Measurements from ENCODE around the gene R3HDM2.
"Not testable (repeated sequence)": the region's sequence is repeated elsewhere in the genome, so short reads cannot be mapped to it uniquely, and the experiment has no call there.

R3HDM2 gene

GRCh38 chr12:57320639-57321038 is 110.2 kb downstream of the R3HDM2 start:
- DNase-seq: no peak

DNA sequence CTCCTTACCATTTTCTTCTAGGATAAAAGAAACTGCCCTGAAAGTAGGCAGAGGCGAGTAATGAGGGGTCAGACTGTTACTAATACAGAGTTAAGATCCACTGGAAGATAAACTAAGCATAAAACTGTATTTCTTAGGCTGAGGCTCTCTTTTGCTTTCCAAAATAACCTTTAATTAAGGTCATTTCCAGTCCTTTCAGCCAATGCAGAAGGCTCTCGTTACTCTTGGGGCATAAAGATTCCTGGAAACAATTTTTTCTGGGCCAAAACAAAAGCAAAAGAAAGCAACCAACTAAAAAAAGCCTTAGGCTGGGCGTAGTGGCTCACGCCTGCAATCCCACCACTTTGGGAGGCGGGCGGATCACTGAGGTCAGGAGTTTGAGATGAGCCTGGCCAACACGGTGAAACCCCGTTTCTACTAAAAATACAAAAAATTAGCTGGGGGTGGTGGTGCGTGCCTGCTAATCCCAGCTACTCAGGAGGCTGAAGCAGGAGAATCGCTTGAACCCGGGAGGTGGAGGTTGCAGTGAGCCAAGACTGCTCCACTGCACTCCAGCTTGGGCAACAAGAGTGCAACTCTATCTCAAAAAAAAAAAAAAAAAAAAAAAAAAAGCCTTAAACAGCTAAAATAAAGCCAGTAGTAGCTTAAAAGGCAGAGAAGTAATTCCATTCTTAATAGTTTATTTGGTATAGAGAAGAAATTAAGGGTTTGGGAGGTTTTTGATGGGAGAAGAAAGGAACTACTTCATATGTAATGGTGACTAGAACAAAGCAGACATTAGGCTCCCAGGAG is 111.0 kb downstream of the R3HDM2 start:
- no peak for DNase-seq

DNA sequence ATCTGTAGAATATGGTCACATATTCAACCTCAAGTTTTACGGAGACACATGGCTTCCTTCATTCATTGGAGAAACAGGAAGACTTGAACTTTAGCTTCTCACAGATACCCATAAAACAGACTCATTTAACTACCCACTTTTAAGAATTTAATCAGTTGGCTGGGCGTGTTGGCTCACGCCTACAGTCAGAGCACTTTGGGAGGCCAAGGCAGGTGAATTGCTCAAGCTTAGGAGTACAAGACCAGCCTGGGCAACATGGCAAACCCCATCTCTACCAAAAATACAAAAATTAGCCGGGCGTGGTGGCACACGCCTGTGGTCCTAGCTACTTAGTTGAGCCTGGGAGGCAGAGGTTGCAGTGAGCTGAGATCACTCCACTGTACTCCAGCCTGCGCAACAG is 115.2 kb downstream of the R3HDM2 start:
- DNase-seq: no peak

DNA sequence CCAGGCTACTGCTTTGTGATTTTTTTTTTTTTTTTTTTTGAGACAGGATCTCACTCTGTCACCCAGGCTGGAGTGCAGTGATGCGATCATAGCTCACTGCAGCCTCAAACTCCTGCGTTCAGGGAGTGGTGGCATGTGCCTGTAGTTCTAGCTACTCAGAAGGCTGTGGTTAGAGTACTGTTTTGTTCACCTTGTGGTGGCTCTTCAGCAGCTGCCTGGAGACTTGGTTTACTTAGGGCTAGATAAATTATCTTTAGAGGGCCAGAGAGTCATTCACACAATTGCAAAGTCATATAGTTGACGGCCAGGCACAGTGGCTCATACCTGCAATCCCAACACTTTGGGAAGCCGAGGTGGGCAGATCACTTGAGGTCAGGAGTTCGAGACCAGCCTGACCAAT is 118.6 kb downstream of the R3HDM2 start:
- not testable (repeated sequence) for DNase-seq

- no peak for DNase-seq
These were observed 121.4 kb downstream of the R3HDM2 start for GRCh38 chr12:57309420-57309819.

DNA sequence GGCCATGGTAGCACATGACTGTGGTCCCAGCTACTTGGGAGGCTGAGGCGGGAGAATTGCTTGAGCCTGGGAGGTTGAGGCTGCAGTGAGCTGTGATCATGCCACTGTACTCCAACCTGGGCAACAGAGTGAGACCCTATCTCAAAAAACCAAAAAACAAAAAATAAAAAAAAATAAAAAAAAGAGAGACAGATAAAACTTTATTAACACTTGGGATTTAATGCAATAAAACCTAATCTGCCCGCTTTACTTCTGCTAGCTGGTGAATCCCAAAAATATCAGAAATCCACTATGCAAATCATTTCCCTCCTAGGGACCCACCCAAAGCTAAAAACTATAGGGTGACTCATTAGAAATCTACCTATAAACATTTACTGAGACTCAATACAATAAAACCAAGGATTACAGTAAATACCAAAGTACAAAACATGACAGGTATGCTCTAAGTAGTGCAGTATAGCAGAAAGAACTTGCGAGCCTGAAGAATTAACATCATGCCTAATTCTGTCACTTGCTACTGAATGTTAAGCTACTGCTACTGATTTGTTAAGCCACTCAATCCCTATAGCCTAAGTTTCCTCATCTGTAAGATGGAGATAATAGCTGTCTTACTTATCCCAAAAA is 129.8 kb downstream of the R3HDM2 start:
- no peak for DNase-seq

- DNase-seq: no peak
These were observed 131.3 kb downstream of the R3HDM2 start for GRCh38 chr12:57299514-57300016.

- DNase-seq: no peak
These were observed 134.6 kb downstream of the R3HDM2 start for GRCh38 chr12:57296291-57296690.

DNA sequence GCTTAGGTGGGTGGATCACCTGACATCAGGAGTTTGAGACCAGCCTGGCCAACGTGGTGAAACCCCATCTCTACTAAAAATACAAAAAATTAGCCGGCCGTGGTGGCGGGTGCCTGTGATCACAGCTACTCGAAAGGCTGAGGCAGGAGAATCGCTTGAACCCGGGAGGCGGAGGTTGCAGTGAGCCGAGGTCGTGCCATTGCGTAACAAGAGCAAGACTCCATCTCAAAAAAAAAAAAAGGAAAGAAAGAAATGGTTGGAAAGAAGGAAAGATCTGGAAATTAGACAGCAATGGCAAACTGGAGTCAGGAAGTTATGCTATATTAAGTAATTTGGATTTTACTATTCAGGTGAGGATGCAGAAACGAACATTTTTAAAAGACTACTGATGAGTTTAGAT is 148.8 kb downstream of the R3HDM2 start:
- not testable (repeated sequence) for DNase-seq

DNA sequence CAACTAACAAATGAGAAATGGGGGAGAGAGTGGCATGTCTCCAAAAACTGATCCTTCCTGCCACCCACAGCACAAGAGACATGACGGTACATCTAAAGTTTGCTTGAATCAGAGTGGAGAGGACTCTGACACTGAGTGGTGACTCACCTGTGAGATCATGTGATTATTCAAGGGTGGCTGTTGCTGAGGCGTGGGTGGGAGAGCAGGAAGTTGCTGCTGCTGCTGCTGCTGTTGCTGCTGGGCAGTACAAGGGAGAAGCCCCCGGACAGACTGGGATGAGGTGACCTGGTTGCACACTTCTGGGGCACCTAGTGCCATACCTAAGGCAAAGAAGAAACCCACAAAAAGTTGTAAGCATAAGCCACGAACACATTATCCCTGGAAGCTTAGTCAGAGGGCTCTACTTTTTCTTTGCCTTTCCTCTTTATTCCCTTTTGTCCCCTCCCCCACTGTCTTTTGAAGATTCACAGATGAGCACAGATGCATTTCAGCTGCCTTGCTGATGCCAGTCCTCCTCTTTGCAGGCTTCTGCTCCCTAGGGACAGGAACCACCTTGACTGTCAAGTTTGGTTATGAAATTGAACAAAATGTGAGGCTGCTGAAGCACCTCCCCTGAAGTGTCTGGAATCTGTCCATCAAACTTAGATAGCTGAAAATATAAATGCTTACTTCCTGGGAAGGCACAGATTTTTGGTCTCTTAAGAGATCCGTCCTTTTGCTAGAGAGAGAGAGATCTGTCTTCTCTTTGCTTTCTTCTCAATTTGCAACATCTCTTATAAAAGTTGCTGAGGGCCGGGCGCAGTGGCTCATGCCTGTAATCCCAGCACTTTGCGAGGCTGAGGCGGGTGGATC is 150.4 kb downstream of the R3HDM2 start:
- no peak for DNase-seq

GRCh38 chr12:57278465-57279381 is 152.1 kb downstream of the R3HDM2 start:
- DNase-seq: no peak

GRCh38 chr12:57276935-57277563 is 153.8 kb downstream of the R3HDM2 start:
- no peak for DNase-seq

DNA sequence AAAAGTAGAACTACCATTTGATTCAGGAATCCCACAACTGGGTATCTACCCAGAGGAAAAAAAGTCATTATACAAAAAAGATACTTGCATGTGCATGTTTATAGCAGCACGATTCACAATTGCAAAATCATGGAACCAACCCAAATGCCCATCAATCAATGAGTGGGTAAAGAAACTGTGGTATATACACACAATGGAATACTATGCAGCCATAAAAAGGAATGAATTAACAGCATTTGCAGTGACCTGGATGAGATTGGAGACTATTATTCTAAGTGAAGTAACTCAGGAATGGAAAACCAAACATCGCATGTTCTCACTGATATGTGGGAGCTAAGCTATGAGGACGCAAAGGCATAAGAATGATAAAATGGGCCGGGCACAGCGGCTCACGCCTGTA is 154.6 kb downstream of the R3HDM2 start:
- not testable (repeated sequence) for DNase-seq

- no peak for DNase-seq
These were observed 157.3 kb downstream of the R3HDM2 start for GRCh38 chr12:57273516-57273915.

DNA sequence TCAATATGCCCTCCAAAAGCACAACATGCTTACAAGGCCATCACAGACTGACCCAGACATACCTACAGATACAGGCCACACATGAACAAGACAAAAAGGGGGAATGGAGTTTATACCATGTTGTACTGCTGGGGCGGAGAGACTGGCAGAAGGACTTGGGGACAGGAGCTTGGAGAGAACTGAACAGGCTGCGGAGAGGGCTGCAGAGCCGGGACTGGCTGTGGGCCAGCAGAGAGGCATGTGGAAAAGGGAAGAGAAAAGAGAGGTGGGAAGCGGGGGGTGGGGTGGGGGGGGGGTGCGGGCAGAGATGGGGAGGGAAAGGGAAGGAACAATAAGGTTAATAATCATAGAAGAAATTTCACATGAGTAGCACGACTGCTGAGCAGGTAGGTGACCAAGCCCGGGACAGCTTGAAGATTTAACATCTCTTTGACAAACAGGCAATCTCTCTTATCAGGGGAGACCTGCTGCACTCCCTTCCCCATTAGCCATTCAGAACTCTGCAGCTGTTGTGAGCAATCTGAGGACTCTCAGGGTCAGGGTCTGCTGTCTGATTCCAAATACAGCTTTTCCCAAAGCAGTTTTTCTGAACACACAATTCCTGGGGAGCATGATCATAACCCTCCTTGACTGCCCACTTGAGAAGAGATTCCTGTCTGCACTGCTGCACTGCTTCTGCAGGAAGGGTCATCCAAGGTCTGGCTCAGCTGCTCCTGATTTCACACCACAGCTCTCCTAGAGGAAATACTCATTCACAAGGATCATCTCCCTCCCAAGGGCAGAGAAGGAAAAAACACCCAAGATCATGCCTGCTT is 158.3 kb downstream of the R3HDM2 start:
- no peak for DNase-seq

DNA sequence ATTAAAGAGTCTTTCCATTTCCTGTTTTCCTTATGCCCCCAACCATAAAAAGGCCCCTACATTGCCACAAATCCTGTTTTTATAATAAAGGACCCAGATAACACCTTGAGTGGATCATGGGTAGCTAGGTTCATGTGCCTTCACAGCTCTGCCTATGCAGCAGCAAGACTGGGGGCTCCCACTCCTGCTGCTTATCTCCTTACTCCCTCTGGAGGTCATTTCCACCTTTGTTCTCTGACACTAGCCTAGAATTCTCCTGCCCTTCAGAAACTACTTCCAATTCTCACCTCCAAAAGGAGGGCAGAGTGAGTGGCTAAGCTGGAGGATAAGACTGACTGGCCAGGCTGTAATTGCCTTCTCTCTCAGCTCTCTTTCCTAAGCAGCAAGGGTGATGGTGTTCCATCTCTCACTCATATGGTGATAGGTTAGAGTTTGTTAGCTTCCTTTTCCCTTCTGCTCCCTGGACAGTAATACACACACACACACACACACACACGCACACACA is 159.8 kb downstream of the R3HDM2 start:
- DNase-seq: no peak

DNA sequence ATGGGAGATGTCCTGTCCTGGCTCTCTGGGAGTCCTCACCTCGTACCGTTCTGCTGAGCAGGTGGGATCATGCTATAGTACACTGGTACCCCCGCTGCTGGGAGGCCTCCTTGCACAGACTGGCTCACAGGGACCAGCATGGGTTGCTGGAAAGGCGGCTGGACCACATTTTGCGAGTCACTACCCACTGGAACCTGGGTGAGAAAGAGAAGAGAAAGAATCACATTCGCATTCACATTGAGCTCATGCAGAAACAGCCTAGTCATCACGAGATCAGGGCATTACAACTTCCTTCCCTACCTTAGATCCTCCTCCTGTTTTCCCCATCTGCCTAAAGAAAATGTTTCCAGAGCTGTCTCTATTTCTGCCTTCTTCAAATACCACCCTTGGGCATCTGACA is 162.6 kb downstream of the R3HDM2 start:
- no peak for DNase-seq

DNA sequence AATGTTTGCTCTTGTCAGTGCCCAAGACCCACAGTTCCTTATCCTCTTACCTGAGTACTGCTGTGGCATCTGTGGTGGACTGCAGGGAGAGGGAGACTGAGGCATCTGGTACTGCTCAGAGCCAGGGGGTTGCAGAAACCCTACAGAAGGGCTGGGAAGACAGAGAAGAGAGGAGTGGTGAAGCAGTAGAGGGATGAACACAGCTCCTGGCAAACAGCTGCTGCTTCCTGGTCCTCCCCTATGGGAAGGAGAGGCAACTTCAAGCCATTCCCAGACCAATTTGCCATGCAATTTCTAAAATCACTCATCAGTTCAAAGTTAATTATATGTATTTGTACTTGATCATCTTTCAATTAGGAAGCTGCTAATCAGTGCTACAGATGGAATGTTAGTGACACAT is 164.2 kb downstream of the R3HDM2 start:
- DNase-seq: no peak

DNA sequence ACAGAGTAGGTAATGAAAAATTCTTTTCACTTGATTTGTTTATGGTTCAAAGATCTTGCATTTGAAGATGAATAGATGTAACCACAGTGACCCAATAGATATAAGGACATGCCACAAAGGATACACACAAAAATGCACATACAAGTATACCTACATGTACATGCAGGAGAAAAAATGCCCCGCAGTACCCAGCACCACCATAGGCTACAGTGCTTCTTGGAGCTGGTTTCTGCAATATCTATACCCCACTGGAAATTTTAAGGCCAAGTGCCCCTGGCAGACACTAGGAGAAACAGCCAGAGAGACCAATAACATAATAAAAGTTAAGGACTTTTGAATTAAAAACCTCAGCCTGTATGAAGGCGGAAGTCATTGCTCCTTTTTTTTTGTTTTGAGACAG is 167.7 kb downstream of the R3HDM2 start:
- no peak for DNase-seq

DNA sequence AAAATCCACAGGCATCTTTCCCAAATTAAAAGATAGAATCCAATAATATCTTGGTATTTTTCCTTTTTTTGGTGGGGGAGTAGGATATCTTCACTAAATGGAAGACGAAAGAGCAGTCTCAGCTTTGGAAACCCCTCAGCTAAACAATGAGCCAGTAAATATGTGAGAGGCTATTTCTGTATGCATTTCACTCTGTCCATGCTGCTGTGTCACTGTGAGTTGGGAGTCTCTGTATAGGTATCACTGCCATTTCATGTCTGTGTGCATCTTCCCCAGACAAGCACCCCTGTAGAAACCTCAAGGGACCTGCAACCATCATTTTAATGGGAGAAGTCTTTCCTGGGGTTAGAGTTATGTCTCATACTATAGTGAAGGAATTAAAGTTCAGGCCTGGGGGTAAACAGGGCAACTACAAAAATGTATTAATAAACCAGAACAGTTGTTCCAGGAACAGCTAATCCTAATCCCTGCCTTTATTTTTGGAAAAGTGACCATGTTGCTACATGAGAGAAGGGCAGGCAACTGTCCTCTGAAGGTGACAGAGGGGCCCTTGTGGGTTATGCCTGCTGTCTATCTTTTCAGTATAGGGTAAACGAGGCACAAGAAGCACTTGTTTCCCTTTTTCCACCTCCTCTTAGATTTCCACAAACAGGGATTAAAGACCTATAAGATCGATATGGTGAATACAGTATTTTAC is 168.6 kb downstream of the R3HDM2 start:
- no peak for DNase-seq
